HepG2 (cell line): Measurements from ENCODE around the gene KDM4B. TPM values are rescaled to one million over a fixed set of nuclear protein-coding genes. Genes with fewer than 3 reads are reported as not detected.

Experiments
- ATAC-seq: fragments of 200-7000 bp; cut with Tn5 transposase; 3 replicates; pipeline ENCODE4 v1.9.1; 2020; ENCODE audit warnings: mild to moderate bottlenecking, moderate library complexity
- BruUV-seq: library from RNA; stranded (reverse); fragments of 400-500 nt; replicated peaks from 2 replicates; lab custom pipeline; 2021; lab: Mats Ljungman, UMichigan
- CTCF ChIA-PET: fragments of 300-600 bp; formaldehyde crosslinking; extraction: SDS; loops from one replicate; lab custom pipeline; 2021; ENCODE audit warnings: low total read pairs, inconsistent platforms, low intra/inter-chr PET ratio; lab: Yijun Ruan, JAX
- POLR2A ChIA-PET: fragments of 350-600 bp; sonication (Branson Sonifier 250); formaldehyde crosslinking; loops from one replicate; lab custom pipeline; 2020; ENCODE audit warnings: antibody characterized with exemption, inconsistent platforms; lab: Yijun Ruan, JAX
- DNase-seq: peaks from one replicate; pipeline ENCODE4 v3.0.0-alpha.2; 2015; ENCODE audit warnings: low spot score
- FAIRE-seq: peaks from 3 replicates; lab custom pipeline; 2011; peaks lifted over from hg19 to GRCh38; lab: Jason Lieb, UNC
- H2AFZ ChIP-seq: one replicate; pipeline ENCODE4 v1.6.1; 2011; ENCODE audit warnings: low read length, inconsistent platforms
- H3K27ac ChIP-seq: fragments of 300-600 bp; 3 replicates; pipeline ENCODE4 v1.8.0; 2011; ENCODE audit warnings: mixed run types, mild to moderate bottlenecking, mixed read lengths, low read length, inconsistent platforms; ENCODE audit not compliant: insufficient read depth; ENCODE audit errors: extremely low read length
- H3K27me3 ChIP-seq, 2 experiments: fragments of 200-600 bp in 1 of 2; 2 replicates in 1 of 2; 3 replicates in 1 of 2; pipeline versions ENCODE4 v1.6.0 to v1.8.0; 2011; ENCODE audit warnings: low read length in 2 of 2, mild to moderate bottlenecking in 2 of 2, moderate library complexity in 2 of 2, inconsistent platforms in 1 of 2; ENCODE audit not compliant: insufficient read depth in 2 of 2, control insufficient read depth in 1 of 2
- H3K36me3 ChIP-seq, 2 experiments: fragments of 200-600 bp in 1 of 2; replicated peaks in 1 of 2; 2 replicates in 1 of 2; 3 replicates in 1 of 2; pipeline versions ENCODE4 v1.5.1 to v1.8.0; 2011; ENCODE audit warnings: low read length in 2 of 2, inconsistent platforms in 1 of 2; ENCODE audit not compliant: insufficient read depth in 2 of 2, control insufficient read depth in 1 of 2
- H3K4me1 ChIP-seq: 2 replicates; pipeline ENCODE4 v1.5.1; 2012; ENCODE audit warnings: low read length, inconsistent platforms; ENCODE audit not compliant: insufficient read depth
- H3K4me2 ChIP-seq: 2 replicates; pipeline ENCODE4 v1.6.0; 2011; ENCODE audit warnings: low read depth, low read length, inconsistent platforms
- H3K4me3 ChIP-seq, 3 experiments: fragments of 200-600 bp in 1 of 3; sonication (generic), shearing (Covaris generic) in 1 of 3; replicated peaks in 1 of 3; 2 replicates each; pipeline ENCODE4 v1.5.1; 2011 to 2016; ENCODE audit warnings: low read length in 3 of 3, inconsistent platforms in 2 of 3, low read depth in 2 of 3, mild to moderate bottlenecking in 2 of 3, control low read depth in 1 of 3, mixed read lengths in 1 of 3; ENCODE audit not compliant: insufficient read depth in 1 of 3
- H3K79me2 ChIP-seq: one replicate; pipeline ENCODE4 v1.6.1; 2011; ENCODE audit warnings: low read length, inconsistent platforms; ENCODE audit not compliant: insufficient read depth
- H3K9ac ChIP-seq: 2 replicates; pipeline ENCODE4 v1.6.0; 2011; ENCODE audit warnings: mild to moderate bottlenecking, low read depth, low read length, inconsistent platforms; ENCODE audit not compliant: insufficient read depth
- H3K9me3 ChIP-seq: 2 replicates; pipeline ENCODE4 v1.5.1; 2012; ENCODE audit warnings: mild to moderate bottlenecking, low read length
- H4K20me1 ChIP-seq: 2 replicates; pipeline ENCODE4 v1.6.0; 2011; ENCODE audit warnings: inconsistent platforms, mild to moderate bottlenecking, low read length, moderate library complexity; ENCODE audit not compliant: insufficient read depth
- FIP1L1 ChIP-seq: fragments of 200-400 bp; formaldehyde crosslinking; IDR thresholded peaks from 2 replicates; pipeline ENCODE4 v1.6.1; 2018; ENCODE audit warnings: low read depth, mild to moderate bottlenecking, low read length, moderate library complexity, borderline replicate concordance; ENCODE audit not compliant: insufficient read depth
- FOXK2 ChIP-seq: fragments of 450-650 bp; IDR thresholded peaks from 2 replicates; pipeline ENCODE4 v1.6.1; 2016
- IRF2 ChIP-seq: IDR thresholded peaks from 2 replicates; pipeline ENCODE4 v1.6.1; 2018; ENCODE audit warnings: missing genetic modification reagents, missing compliant biosample characterization
- KLF6 ChIP-seq: IDR thresholded peaks from 2 replicates; pipeline ENCODE4 v1.8.0; 2016; ENCODE audit warnings: missing biosample characterization, missing genetic modification reagents
- KLF9 ChIP-seq: IDR thresholded peaks from 2 replicates; pipeline ENCODE4 v1.6.1; 2016; ENCODE audit warnings: low read depth
- MTERF4 ChIP-seq: sonication (generic); formaldehyde crosslinking; IDR thresholded peaks from 2 replicates; pipeline ENCODE4 v1.8.0; 2023; ENCODE audit warnings: mild to moderate bottlenecking, missing genetic modification reagents
- NR2F1 ChIP-seq, 2 experiments: fragments of 450-650 bp in 1 of 2; formaldehyde crosslinking in 1 of 2; IDR thresholded peaks; 2 replicates each; pipeline versions ENCODE4 v1.5.0 to v1.6.1; 2016 to 2020; ENCODE audit warnings: mild to moderate bottlenecking in 1 of 2, missing compliant biosample characterization in 1 of 2, missing genetic modification reagents in 1 of 2, moderate library complexity in 1 of 2
- SALL2 ChIP-seq: sonication (generic); formaldehyde crosslinking; IDR thresholded peaks from 2 replicates; pipeline ENCODE4 v1.8.1; 2023; ENCODE audit warnings: mild to moderate bottlenecking, missing genetic modification reagents, inconsistent platforms
- SETDB1 ChIP-seq: sonication (generic); formaldehyde crosslinking; IDR thresholded peaks from 2 replicates; pipeline ENCODE4 v1.5.1; 2020; ENCODE audit warnings: missing genetic modification reagents, mild to moderate bottlenecking, borderline replicate concordance
- ZFYVE20 ChIP-seq: sonication (generic); formaldehyde crosslinking; IDR thresholded peaks from 2 replicates; pipeline ENCODE4 v1.8.0; 2023; ENCODE audit warnings: low read depth, mild to moderate bottlenecking, moderate library complexity, missing genetic modification reagents, borderline replicate concordance
- ZMAT5 ChIP-seq: sonication (generic); formaldehyde crosslinking; IDR thresholded peaks from 2 replicates; pipeline ENCODE4 v1.5.0; 2020; ENCODE audit warnings: mild to moderate bottlenecking, low read depth, missing genetic modification reagents, borderline replicate concordance
- ZNF17 ChIP-seq: sonication (generic); formaldehyde crosslinking; IDR thresholded peaks from 2 replicates; pipeline ENCODE4 v1.5.0; 2020; ENCODE audit warnings: mild to moderate bottlenecking, missing genetic modification reagents
- ZNF34 ChIP-seq: sonication (generic); formaldehyde crosslinking; IDR thresholded peaks from 2 replicates; pipeline ENCODE4 v1.4.0; 2020; ENCODE audit warnings: mild to moderate bottlenecking, missing genetic modification reagents, borderline replicate concordance
- ZNF543 ChIP-seq: sonication (generic); formaldehyde crosslinking; IDR thresholded peaks from 2 replicates; pipeline ENCODE4 v1.4.0; 2020; ENCODE audit warnings: mild to moderate bottlenecking, missing genetic modification reagents
- ZNF558 ChIP-seq: sonication (generic); formaldehyde crosslinking; IDR thresholded peaks from 2 replicates; pipeline ENCODE4 v1.9.0; 2022; ENCODE audit warnings: mild to moderate bottlenecking, missing genetic modification reagents, borderline replicate concordance
- ZSCAN21 ChIP-seq: sonication (generic); formaldehyde crosslinking; IDR thresholded peaks from 2 replicates; pipeline ENCODE4 v1.8.0; 2022; ENCODE audit warnings: mild to moderate bottlenecking, missing genetic modification reagents, moderate library complexity, borderline replicate concordance
- ZSCAN25 ChIP-seq: sonication (generic); formaldehyde crosslinking; IDR thresholded peaks from 2 replicates; pipeline ENCODE4 v1.8.0; 2022; ENCODE audit warnings: mild to moderate bottlenecking, missing genetic modification reagents
- ZUFSP ChIP-seq: sonication (generic); formaldehyde crosslinking; IDR thresholded peaks from 2 replicates; pipeline ENCODE4 v1.9.0; 2021; ENCODE audit warnings: missing genetic modification reagents, mild to moderate bottlenecking, borderline replicate concordance
- WGBS: methylation state at CpG from one replicate; pipeline ENCODE4 v1.1.6; 2017; ENCODE audit warnings: low lambda C conversion rate; 5-methylcytosine and 5-hydroxymethylcytosine counted together
- in situ Hi-C: cut with HindIII; loops from 2 replicates; pipeline ENCODE4 v1.10.0; 2017; ENCODE audit warnings: low pct_unique_long_range_greater_than_20kb; ENCODE audit not compliant: extremely low pct_ligation_motif_present
- intact Hi-C: fragments of 100-400 bp; cut with micrococcal nuclease; formaldehyde crosslinking; loops from one replicate; pipeline ENCODE4 v1.10.0; 2022; ENCODE audit not compliant: unreplicated experiment
- polyA plus RNA-seq, 8 experiments: library from polyadenylated mRNA; depleted of rRNA in 3 of 8; stranded (reverse) in 7 of 8; unstranded in 1 of 8; fragments of >200 nt; fragmentation: Illumina TruSeq in 4 of 8; extraction: Trizol in 4 of 8; gene quantifications; 2 replicates each; pipeline versions ENCODE4 v1.2.1 to v1.2.3, GENCODE V29; 2011 to 2016; ENCODE audit warnings: low read depth in 4 of 8, missing spikeins in 1 of 8, mixed read lengths in 1 of 8; ENCODE audit not compliant: insufficient read depth in 1 of 8
- total RNA-seq, 5 experiments: library from RNA; depleted of rRNA; stranded (reverse); fragments of >200 nt; fragmentation: Illumina TruSeq; extraction: Trizol; gene quantifications; 2 replicates each; pipeline ENCODE4 v1.2.3, GENCODE V29; 2016; ENCODE audit warnings: low read depth in 1 of 5

KDM4B gene
- total and polyA plus RNA-seq, 2 of the 13 experiments (the other 11 are each of a cell fraction or from before 2014, with no cell fraction given) = 4.9 to 14.6 TPM

- ATAC-seq (no peak), DNase-seq (no peak)
- WGBS = 94% methylated on average over 13 of the region's 14 CpGs
- intact Hi-C loops = no loop called here
- no peak overlapping the region for H3K4me2 ChIP-seq
- no TSS peak for BruUV-seq
- in situ Hi-C loops = no loop called here
- no peak for TF ChIP-seq ZMAT5 (CRISPR knock-in tag)
- TF ChIP-seq SETDB1 (CRISPR knock-in tag) = no peak
- no peak for TF ChIP-seq MTERF4 (CRISPR knock-in tag)
- no peak for TF ChIP-seq ZNF543
- TF ChIP-seq ZSCAN25 (CRISPR knock-in tag) = no peak
- no peak for TF ChIP-seq ZNF558
- TF ChIP-seq ZNF17 (CRISPR knock-in tag) = no peak
- TF ChIP-seq KLF6 (CRISPR knock-in tag) = no peak
- TF ChIP-seq NR2F1 (CRISPR knock-in tag; IDR thresholded peaks at IDR 0.05) = no peak
- no peak for TF ChIP-seq ZUFSP (CRISPR knock-in tag)
- no peak for TF ChIP-seq ZFYVE20 (CRISPR knock-in tag)
- no peak for TF ChIP-seq KLF9 (CRISPR knock-in tag)
- TF ChIP-seq ZSCAN21 (CRISPR knock-in tag) = no peak
- no peak for TF ChIP-seq ZNF34
- TF ChIP-seq SALL2 (CRISPR knock-in tag) = no peak
- no peak for TF ChIP-seq FOXK2
- TF ChIP-seq FIP1L1 = no peak
- no peak for TF ChIP-seq IRF2
- TF ChIP-seq, all 625 proteins: peak for 0
- H3K27me3 ChIP-seq = no peaks in the 10 kb centered on the region
- no peak overlapping the region for H2AFZ ChIP-seq
- peaks cover 20% of the 10 kb centered on the region; the same call in 1 of the 2 replicates for H4K20me1 ChIP-seq
- ChIA-PET CTCF (no interaction called here), POLR2A (no interaction called here)
- FAIRE-seq = no peak
- H3K36me3 ChIP-seq = peaks cover 14 to 32% of the 10 kb centered on the region in 2 experiments
- no peaks in the 10 kb centered on the region for H3K9me3 ChIP-seq
- peaks cover 22% of the 10 kb centered on the region for H3K79me2 ChIP-seq
- no peak overlapping the region for H3K27ac ChIP-seq
- H3K9ac ChIP-seq = no peak overlapping the region
- no peaks in the 10 kb centered on the region for H3K4me1 ChIP-seq
- no peak overlapping the region for H3K4me3 ChIP-seq
Observed at GRCh38 chr19:5016781-5017180, 47.9 kb downstream of the KDM4B start.
